Thyroid gland (tissue), 4 donors: ENCODE measurements around the gene BORCS6. TPM values are rescaled to one million over a fixed set of nuclear protein-coding genes. Genes with fewer than 3 reads are reported as not detected.

Experiments used
- DNase-seq, 2 donors: peaks; one replicate each; pipeline ENCODE4 v3.0.0-alpha.2; 2019
- H3K27ac ChIP-seq, 3 donors: fragments of 200-600 bp; sonication (generic); 1 replicate in 2 of 3; 2 replicates in 1 of 3; pipeline ENCODE4 v1.5.1; 2016 to 2019; ENCODE audit warnings: mild to moderate bottlenecking in 1 of 3, moderate library complexity in 1 of 3
- H3K27me3 ChIP-seq: fragments of 200-600 bp; sonication (generic); one replicate; pipeline ENCODE4 v1.5.1; 2019
- H3K36me3 ChIP-seq, 2 donors: fragments of 200-600 bp; sonication (generic); one replicate each; pipeline ENCODE4 v1.5.1; 2016 to 2019
- H3K4me1 ChIP-seq, 2 donors: fragments of 200-600 bp; sonication (generic); one replicate each; pipeline ENCODE4 v1.5.1; 2017 to 2019
- H3K4me3 ChIP-seq, 3 donors: fragments of 200-600 bp; sonication (generic); replicated peaks in 1 of 3; 1 replicate in 2 of 3; 2 replicates in 1 of 3; pipeline ENCODE4 v1.5.1; 2016; ENCODE audit warnings: mild to moderate bottlenecking in 1 of 3
- H3K9me3 ChIP-seq: fragments of 200-600 bp; sonication (generic); one replicate; pipeline ENCODE4 v1.5.1; 2017
- CTCF ChIP-seq, 6 experiments: fragments of 200-600 bp in 3 of 6; fragments of 450-650 bp in 3 of 6; sonication (generic) in 3 of 6; IDR thresholded peaks; one replicate each; pipeline ENCODE4 v1.5.1; 2016 to 2019; ENCODE audit warnings: antibody characterized with exemption in 6 of 6, mild to moderate bottlenecking in 2 of 6, inconsistent platforms in 1 of 6, moderate library complexity in 1 of 6
- POLR2A ChIP-seq, 2 donors: fragments of 450-650 bp; IDR thresholded peaks; one replicate each; pipeline ENCODE4 v1.6.1; 2017; ENCODE audit warnings: antibody characterized with exemption in 2 of 2, mild to moderate bottlenecking in 2 of 2, moderate library complexity in 1 of 2
- WGBS, 2 donors: methylation state at CpG; one replicate each; pipeline ENCODE4 v1.1.5; 2017; 5-methylcytosine and 5-hydroxymethylcytosine counted together
- intact Hi-C: fragments of 100-400 bp; cut with DNase I; formaldehyde crosslinking; loops from one replicate; pipeline ENCODE4 v1.15.1; 2023
- total RNA-seq, 4 donors: library from RNA; depleted of rRNA; stranded (reverse); fragments of >200 nt; gene quantifications; one replicate each; pipeline ENCODE4 v1.2.3, GENCODE V29; 2016

BORCS6 gene
- total RNA-seq, 4 donors from 2014 or later: 7.7 to 17.0 (median 15.5) TPM

GRCh38 chr17:8210761-8211458 is 20.9 kb upstream of the BORCS6 start:
- H3K4me1 ChIP-seq: peaks cover 5 to 7% of the 10 kb centered on the region in 2 donors
- no peaks in the 10 kb centered on the region for H3K9me3 ChIP-seq
- no peaks in the 10 kb centered on the region for H3K36me3 ChIP-seq
- H3K27ac ChIP-seq: peak overlapping the region; percentile 79 to 90 (median 87)
- H3K27me3 ChIP-seq: no peaks in the 10 kb centered on the region
- WGBS, 2 donors: 21 to 23% methylated on average over 22 of the region's 22 CpGs
- intact Hi-C loops: no loop called here
- peak overlapping the region in 2 of 3 donors; percentile 37 to 81 for H3K4me3 ChIP-seq
- TF ChIP-seq CTCF (IDR thresholded peaks at IDR 0.05) (no peak), POLR2A (IDR thresholded peaks at IDR 0.05) (no peak)
- no peak for DNase-seq

DNA sequence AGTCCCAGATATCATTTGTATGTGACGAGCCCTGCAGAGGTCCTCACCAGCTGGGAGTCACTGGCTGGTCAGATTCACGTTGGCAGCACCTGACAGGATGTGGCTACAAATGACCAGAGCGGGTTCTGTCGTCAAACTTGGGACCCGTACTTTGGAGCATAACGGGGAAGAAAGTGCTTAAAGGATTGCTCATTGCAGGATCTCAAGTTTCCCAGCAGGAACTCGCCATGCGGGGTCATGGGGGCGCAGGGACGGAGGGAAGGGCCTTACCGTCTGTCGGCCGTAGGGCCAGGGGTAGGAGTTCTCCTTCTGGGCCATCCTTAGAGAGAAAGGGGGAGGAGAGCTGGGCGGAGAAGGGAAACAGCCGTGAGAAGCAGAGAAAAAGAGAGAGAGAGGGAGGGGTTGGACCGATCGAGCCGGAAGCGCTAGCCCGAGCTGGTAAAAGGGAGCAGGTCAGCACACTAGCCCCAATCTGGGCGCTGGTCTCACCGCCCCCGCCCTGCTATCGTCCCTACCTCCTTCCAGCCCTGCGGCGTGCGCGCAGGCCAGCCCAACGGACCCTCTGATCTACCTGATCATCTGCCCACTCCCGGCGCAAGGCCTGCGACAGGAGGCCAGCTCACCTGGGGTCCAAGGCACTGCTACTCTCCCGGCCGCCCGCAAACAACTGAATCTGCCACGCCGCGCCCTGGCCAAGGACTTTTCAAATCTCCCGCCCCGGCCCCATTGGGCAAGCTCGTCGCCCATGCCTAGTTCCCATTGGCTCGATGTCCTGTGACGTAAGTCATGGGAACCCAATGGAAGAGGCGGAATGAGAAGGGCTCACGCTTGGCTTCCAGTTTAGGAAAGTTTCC is 20.2 kb upstream of the BORCS6 start, which contains the start of gene AURKB:
Gene AURKB (minus strand): TSS at position 669 of the 854 bp plus-strand sequence. CDS start 351 bp downstream, at position 318.
- intact Hi-C loops: no loop called here
- H3K27ac ChIP-seq: peak within 1 kb of the TSS; percentile 79 to 90 (median 87)
- no peaks in the 10 kb centered on the region for H3K9me3 ChIP-seq
- WGBS, 2 donors: 4% methylated on average over 35 to 46 of the region's 46 CpGs
- no peaks in the 10 kb centered on the region for H3K27me3 ChIP-seq
- peak; percentile 96 for DNase-seq
- H3K4me3 ChIP-seq: peak within 1 kb of the TSS in 2 of 3 donors; percentile 37 to 81
- peaks cover 5 to 7% of the 10 kb centered on the region in 2 donors for H3K4me1 ChIP-seq
- H3K36me3 ChIP-seq: no peaks in the 10 kb centered on the region
- TF ChIP-seq POLR2A (IDR thresholded peaks at IDR 0.05) (no peak), CTCF (IDR thresholded peaks at IDR 0.05) (no peak)

DNA sequence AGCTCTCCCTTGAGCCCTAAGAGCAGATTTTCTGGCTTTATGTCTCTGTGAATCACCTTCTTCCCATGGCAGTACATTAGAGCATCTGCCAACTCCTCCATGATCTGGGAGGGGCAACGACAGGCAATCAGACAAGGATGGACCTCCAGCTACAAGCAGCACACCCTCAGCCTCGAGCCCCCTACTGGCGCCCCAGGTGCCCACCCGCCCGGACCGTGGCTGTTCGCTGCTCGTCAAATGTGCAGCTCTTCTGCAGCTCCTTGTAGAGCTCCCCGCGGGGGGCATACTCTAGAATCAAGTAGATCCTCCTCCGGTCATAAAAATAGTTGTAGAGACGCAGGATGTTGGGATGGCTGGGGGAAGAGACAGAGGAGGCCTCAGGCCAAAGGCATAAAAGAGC is 16.6 kb upstream of the BORCS6 start:
- no peak for DNase-seq
- intact Hi-C loops: no loop called here
- no peaks in the 10 kb centered on the region for H3K36me3 ChIP-seq
- H3K9me3 ChIP-seq: no peaks in the 10 kb centered on the region
- H3K4me3 ChIP-seq: no peak overlapping the region
- H3K27me3 ChIP-seq: no peaks in the 10 kb centered on the region
- 89 to 94% methylated on average over 7 to 12 of the region's 12 CpGs for WGBS, 2 donors
- H3K4me1 ChIP-seq: peaks cover 5 to 7% of the 10 kb centered on the region in 2 donors
- TF ChIP-seq POLR2A (IDR thresholded peaks at IDR 0.05) (no peak), CTCF (IDR thresholded peaks at IDR 0.05) (no peak)
- H3K27ac ChIP-seq: no peak overlapping the region

GRCh38 chr17:8204761-8205555 is 15.0 kb upstream of the BORCS6 start:
- 78 to 85% methylated on average over 15 to 19 of the region's 19 CpGs for WGBS, 2 donors
- DNase-seq: no peak
- Histone ChIP-seq H3K9me3 (no peaks in the 10 kb centered on the region), H3K27ac (no peak overlapping the region), H3K4me1 (peaks cover under 1 to 3% of the 10 kb centered on the region in 2 donors), H3K36me3 (no peaks in the 10 kb centered on the region), H3K4me3 (no peak overlapping the region), H3K27me3 (no peaks in the 10 kb centered on the region)
- TF ChIP-seq POLR2A (IDR thresholded peaks at IDR 0.05) (no peak), CTCF (IDR thresholded peaks at IDR 0.05) (no peak)
- intact Hi-C loops: no loop called here
